ENCODE data around the gene NR4A1. TPM values are rescaled to one million over a fixed set of nuclear protein-coding genes. Genes with fewer than 3 reads are reported as not detected.

The NR4A1 gene
- total and polyA plus RNA-seq, 10 of the 15 experiments (the other 5 are each of a cell fraction or from before 2014, with no cell fraction given): 0.05 to 7.9 (median 2.2) TPM; not detected in 1

- FAIRE-seq (no peak), ATAC-seq (no peak), DNase-seq (ENCODE audit: low read depth, low spot score) (no peak)
- ChIA-PET RAD21 (ENCODE audit: unreplicated experiment) (interaction anchor here (1.2 kb wide), 1 partner anchor 68 kb away, joined by 3 read pairs; no protein-coding TSS in a partner anchor), CTCF (interaction anchor here (1.4 to 1.9 kb wide), 2 partner anchors 8 to 23 kb away, joined by 6 to 9 read pairs; no protein-coding TSS in a partner anchor), SMC1A (ENCODE audit: uncharacterized antibody, unreplicated experiment) (interaction anchor here (0.6 to 1.7 kb wide), 4 partner anchors 9 to 68 kb away, joined by 3 to 7 read pairs (median 4); no protein-coding TSS in a partner anchor), POLR2A (interaction anchor here (0.6 kb wide), 1 partner anchor 1094 kb away, joined by 3 read pairs; no protein-coding TSS in a partner anchor)
- H3K4me2 ChIP-seq (ENCODE audit: control insufficient read depth, insufficient read depth): no peak overlapping the region
- H3K79me2 ChIP-seq (ENCODE audit: control insufficient read depth, insufficient read depth, low read length): no peaks in the 10 kb centered on the region
- no peak overlapping the region for H3K4me3 ChIP-seq
- H3K9me3 ChIP-seq (replicated peaks; ENCODE audit: control insufficient read depth, insufficient read depth, low read length): no peaks in the 10 kb centered on the region
- intact Hi-C loops (cut with micrococcal nuclease; ENCODE audit: unreplicated experiment): no loop called here
- H3K27me3 ChIP-seq (replicated peaks in 1 of 2; ENCODE audit: control insufficient read depth in 2 of 2, insufficient read depth in 2 of 2, low read length in 1 of 2): no peaks in the 10 kb centered on the region; a peak in 1 of 4 replicates
- H3K9ac ChIP-seq (ENCODE audit: control insufficient read depth, insufficient read depth, low read length): no peak overlapping the region
- no peaks in the 10 kb centered on the region for H3K36me3 ChIP-seq (ENCODE audit: control insufficient read depth in 2 of 2, insufficient read depth in 2 of 2, low read length in 1 of 2)
- no TSS peak for BruUV-seq (replicated peaks)
- in situ Hi-C loops (cut with MboI): no loop called here
- H4K20me1 ChIP-seq (ENCODE audit: control insufficient read depth, insufficient read depth): no peaks in the 10 kb centered on the region
- no peak overlapping the region for H2AFZ ChIP-seq (ENCODE audit: control insufficient read depth, low read depth, low read length)
- WGBS (ENCODE audit: insufficient coverage, insufficient replicate concordance, low lambda C conversion rate, missing lambda C conversion rate): 73% methylated on average over 7 of the region's 7 CpGs
- no peak for TF ChIP-seq EGR1 (IDR thresholded peaks at IDR 0.05; ENCODE audit: borderline replicate concordance in 1 of 2, low read depth in 2 of 2, low read length in 2 of 2)
- TF ChIP-seq ZNF24 (IDR thresholded peaks at IDR 0.05): no peak
- no peak for TF ChIP-seq STAT1 (conservative IDR thresholded peaks at IDR 0.05)
- TF ChIP-seq EP300 (IDR thresholded peaks at IDR 0.05; ENCODE audit: borderline replicate concordance in 1 of 2, control insufficient read depth in 1 of 2, low read depth in 2 of 2, low read length in 2 of 2): no peak
- TF ChIP-seq ASH2L (IDR thresholded peaks at IDR 0.05; ENCODE audit: borderline replicate concordance, low read depth): no peak
- no peak for TF ChIP-seq ZBED1 (IDR thresholded peaks at IDR 0.05; ENCODE audit: borderline replicate concordance)
- no peak for TF ChIP-seq YY1 (IDR thresholded peaks at IDR 0.05; ENCODE audit: low read depth, low read length)
- TF ChIP-seq IKZF1 (conservative IDR thresholded peaks at IDR 0.05): no peak
- TF ChIP-seq POU2F2 (IDR thresholded peaks at IDR 0.05; ENCODE audit: borderline replicate concordance, low read depth, low read length): no peak
- TF ChIP-seq BHLHE40 (IDR thresholded peaks at IDR 0.05; ENCODE audit: borderline replicate concordance in 1 of 2, low read depth in 2 of 2, low read length in 1 of 2): no peak
- no peak for TF ChIP-seq SKIL (IDR thresholded peaks at IDR 0.05; ENCODE audit: low read depth, poor library complexity, severe bottlenecking)
- no peak overlapping the region for H3K27ac ChIP-seq (ENCODE audit: control insufficient read depth, insufficient read depth)
- H3K4me1 ChIP-seq (ENCODE audit: control insufficient read depth, insufficient read depth, low read length): peaks cover 4% of the 10 kb centered on the region
Measured at GRCh38 chr12:52093346-52093745, 42.1 kb downstream of the NR4A1 start.
